ENCODE results near the gene CCDC61. TPM values are rescaled to one million over a fixed set of nuclear protein-coding genes. Genes with fewer than 3 reads are reported as not detected.

The CCDC61 gene
- polyA plus RNA-seq, 3 donors: 4.3 to 8.8 (median 6.1) TPM

GRCh38 chr19:46030812-46031550 lies 35.7 kb downstream of the CCDC61 start:
- Histone ChIP-seq H2AFZ (ENCODE audit: insufficient read depth, low read depth, low read length, poor library complexity, severe bottlenecking) (no peak overlapping the region), H3K79me2 (ENCODE audit: insufficient read depth, low read length) (no peaks in the 10 kb centered on the region), H3K36me3 (replicated peaks in 1 of 2; ENCODE audit: control insufficient read depth in 1 of 2, insufficient read depth in 2 of 2, low read length in 2 of 2) (no peaks in the 10 kb centered on the region), H3K4me1 (ENCODE audit: control insufficient read depth in 1 of 2, insufficient read depth in 2 of 2, low read length in 2 of 2) (peaks cover 9% of the 10 kb centered on the region in 2 donors), H4K20me1 (ENCODE audit: insufficient read depth, low read length) (no peaks in the 10 kb centered on the region), H3K27me3 (ENCODE audit: control insufficient read depth in 2 of 2, insufficient read depth in 2 of 2, low read length in 2 of 2) (peaks cover 0 to 8% of the 10 kb centered on the region in 2 donors), H3K4me2 (replicated peaks; ENCODE audit: extremely low read depth, low read length, poor library complexity, severe bottlenecking) (no peak overlapping the region), H3K9ac (ENCODE audit: insufficient read depth, low read length, poor library complexity, severe bottlenecking) (no peak overlapping the region), H3K27ac (ENCODE audit: low read depth in 1 of 2, low read length in 2 of 2) (no peak overlapping the region), H3K4me3 (replicated peaks in 1 of 3; ENCODE audit: low read depth in 2 of 3, low read length in 3 of 3) (no peak overlapping the region), H3K9me3 (replicated peaks in 1 of 2; ENCODE audit: control insufficient read depth in 1 of 2, insufficient read depth in 1 of 2, low read length in 2 of 2) (peaks cover 0 to 12% of the 10 kb centered on the region in 2 donors)
- H3K27ac Mint-ChIP-seq: peak overlapping the region in 1 of 7 donors; percentile 78
- intact Hi-C loops (cut with micrococcal nuclease): loop anchor here in 1 of 2 donors (2.0 kb wide), 1 partner anchor 158 kb away; no protein-coding TSS in a partner anchor
- WGBS (ENCODE audit: insufficient coverage): no CpG with 5 or more reads among the region's 12 CpGs
- TF ChIP-seq, protein P1, sequence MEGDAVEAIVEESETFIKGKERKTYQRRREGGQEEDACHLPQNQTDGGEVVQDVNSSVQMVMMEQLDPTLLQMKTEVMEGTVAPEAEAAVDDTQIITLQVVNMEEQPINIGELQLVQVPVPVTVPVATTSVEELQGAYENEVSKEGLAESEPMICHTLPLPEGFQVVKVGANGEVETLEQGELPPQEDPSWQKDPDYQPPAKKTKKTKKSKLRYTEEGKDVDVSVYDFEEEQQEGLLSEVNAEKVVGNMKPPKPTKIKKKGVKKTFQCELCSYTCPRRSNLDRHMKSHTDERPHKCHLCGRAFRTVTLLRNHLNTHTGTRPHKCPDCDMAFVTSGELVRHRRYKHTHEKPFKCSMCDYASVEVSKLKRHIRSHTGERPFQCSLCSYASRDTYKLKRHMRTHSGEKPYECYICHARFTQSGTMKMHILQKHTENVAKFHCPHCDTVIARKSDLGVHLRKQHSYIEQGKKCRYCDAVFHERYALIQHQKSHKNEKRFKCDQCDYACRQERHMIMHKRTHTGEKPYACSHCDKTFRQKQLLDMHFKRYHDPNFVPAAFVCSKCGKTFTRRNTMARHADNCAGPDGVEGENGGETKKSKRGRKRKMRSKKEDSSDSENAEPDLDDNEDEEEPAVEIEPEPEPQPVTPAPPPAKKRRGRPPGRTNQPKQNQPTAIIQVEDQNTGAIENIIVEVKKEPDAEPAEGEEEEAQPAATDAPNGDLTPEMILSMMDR (IDR thresholded peaks at IDR 0.05): no peak
- no peak overlapping the region for H3K4me3 Mint-ChIP-seq
- DNase-seq: no peak
- peaks cover 12% of the 10 kb centered on the region for H3K4me1 Mint-ChIP-seq
- peaks cover 22 to 54% (median 23%) of the 10 kb centered on the region in 3 donors for H3K27me3 Mint-ChIP-seq (ENCODE audit: low read depth in 3 of 3)
- peaks cover 0 to 11% (median 6%) of the 10 kb centered on the region in 7 donors for H3K9me3 Mint-ChIP-seq
- no peaks in the 10 kb centered on the region for H3K36me3 Mint-ChIP-seq

DNA sequence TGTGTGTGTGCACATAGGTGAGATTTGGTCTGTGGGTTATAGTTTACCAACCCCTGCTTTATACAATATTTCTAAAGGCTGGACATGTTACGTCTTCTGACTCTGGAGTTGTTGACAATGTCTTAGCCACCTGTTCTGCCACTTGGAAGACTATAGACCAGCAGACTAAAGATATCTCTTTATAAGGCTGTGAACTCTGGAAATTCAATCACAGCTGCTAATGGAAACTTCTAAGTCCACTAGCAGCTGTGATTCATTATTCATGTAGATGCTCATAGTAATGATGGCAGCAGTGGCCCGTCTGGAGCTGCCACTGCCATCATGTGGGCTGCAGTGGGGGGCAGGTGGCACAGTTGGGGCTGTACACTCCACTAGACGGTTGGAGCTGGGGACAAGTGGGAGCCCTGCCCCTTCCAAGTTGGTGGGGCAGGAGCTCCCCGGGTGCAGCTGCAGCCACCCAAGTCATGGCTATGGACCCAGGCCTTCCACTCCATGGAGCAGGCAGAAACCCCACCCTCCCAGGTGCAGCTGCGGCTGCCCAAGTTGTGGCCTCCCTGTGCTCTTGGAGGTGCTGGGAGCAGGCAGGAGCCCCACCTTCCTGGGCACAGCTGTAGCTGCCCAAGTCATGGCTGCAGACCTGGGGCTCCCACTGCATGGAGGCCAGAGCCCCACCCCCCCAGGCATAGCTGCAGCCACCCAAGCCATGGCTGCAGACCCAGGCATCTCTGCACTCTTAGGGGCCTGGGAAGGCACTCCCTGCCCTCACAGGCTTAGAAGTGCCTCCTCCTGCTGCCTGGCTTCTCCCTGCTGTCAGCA lies 36.7 kb downstream of the CCDC61 start:
- 88% methylated on average over 4 of the region's 5 CpGs for WGBS (ENCODE audit: insufficient coverage)
- Mint-ChIP-seq H3K4me3 (no peak overlapping the region), H3K27me3 (ENCODE audit: low read depth in 3 of 3) (peaks cover 18 to 53% (median 25%) of the 10 kb centered on the region in 3 donors)

More for the DNA sequence above, 36.7 kb downstream of the CCDC61 start:
- no peaks in the 10 kb centered on the region for H4K20me1 ChIP-seq (ENCODE audit: insufficient read depth, low read length)
- Mint-ChIP-seq H3K4me1 (peaks cover 2% of the 10 kb centered on the region), H3K27ac (no peak overlapping the region), H3K9me3 (peaks cover 0 to 14% (median 4%) of the 10 kb centered on the region in 7 donors), H3K36me3 (no peaks in the 10 kb centered on the region)
- no peak overlapping the region for H3K4me3 ChIP-seq (replicated peaks in 1 of 3; ENCODE audit: low read depth in 2 of 3, low read length in 3 of 3)
- no peak overlapping the region for H2AFZ ChIP-seq (ENCODE audit: insufficient read depth, low read depth, low read length, poor library complexity, severe bottlenecking)
- no peaks in the 10 kb centered on the region for H3K4me1 ChIP-seq (ENCODE audit: control insufficient read depth in 1 of 2, insufficient read depth in 2 of 2, low read length in 2 of 2)
- no peak for DNase-seq
- H3K9me3 ChIP-seq (replicated peaks in 1 of 2; ENCODE audit: control insufficient read depth in 1 of 2, insufficient read depth in 1 of 2, low read length in 2 of 2): peaks cover 0 to 12% of the 10 kb centered on the region in 2 donors
- TF ChIP-seq, protein P1 (IDR thresholded peaks at IDR 0.05): no peak
- intact Hi-C loops (cut with micrococcal nuclease): loop anchor here in 1 of 2 donors (2.0 kb wide), 1 partner anchor 157 kb away; no protein-coding TSS in a partner anchor
- no peak overlapping the region for H3K9ac ChIP-seq (ENCODE audit: insufficient read depth, low read length, poor library complexity, severe bottlenecking)
- no peak overlapping the region for H3K27ac ChIP-seq (ENCODE audit: low read depth in 1 of 2, low read length in 2 of 2)
- H3K79me2 ChIP-seq (ENCODE audit: insufficient read depth, low read length): no peaks in the 10 kb centered on the region
- H3K27me3 ChIP-seq (ENCODE audit: control insufficient read depth in 2 of 2, insufficient read depth in 2 of 2, low read length in 2 of 2): peaks cover 0 to 5% of the 10 kb centered on the region in 2 donors
- no peak overlapping the region for H3K4me2 ChIP-seq (replicated peaks; ENCODE audit: extremely low read depth, low read length, poor library complexity, severe bottlenecking)
- no peaks in the 10 kb centered on the region for H3K36me3 ChIP-seq (replicated peaks in 1 of 2; ENCODE audit: control insufficient read depth in 1 of 2, insufficient read depth in 2 of 2, low read length in 2 of 2)
